Measurements from ENCODE around the gene PRPF18. TPM values are rescaled to one million over a fixed set of nuclear protein-coding genes. Genes with fewer than 3 reads are reported as not detected.
A peak's percentile ranks its signal among the peaks of the same experiment; 100 is the strongest.

PRPF18 gene
- total and polyA plus RNA-seq, 5 donors from 2014 or later, result 29.6 to 43.7 (median 40.9) TPM

DNA sequence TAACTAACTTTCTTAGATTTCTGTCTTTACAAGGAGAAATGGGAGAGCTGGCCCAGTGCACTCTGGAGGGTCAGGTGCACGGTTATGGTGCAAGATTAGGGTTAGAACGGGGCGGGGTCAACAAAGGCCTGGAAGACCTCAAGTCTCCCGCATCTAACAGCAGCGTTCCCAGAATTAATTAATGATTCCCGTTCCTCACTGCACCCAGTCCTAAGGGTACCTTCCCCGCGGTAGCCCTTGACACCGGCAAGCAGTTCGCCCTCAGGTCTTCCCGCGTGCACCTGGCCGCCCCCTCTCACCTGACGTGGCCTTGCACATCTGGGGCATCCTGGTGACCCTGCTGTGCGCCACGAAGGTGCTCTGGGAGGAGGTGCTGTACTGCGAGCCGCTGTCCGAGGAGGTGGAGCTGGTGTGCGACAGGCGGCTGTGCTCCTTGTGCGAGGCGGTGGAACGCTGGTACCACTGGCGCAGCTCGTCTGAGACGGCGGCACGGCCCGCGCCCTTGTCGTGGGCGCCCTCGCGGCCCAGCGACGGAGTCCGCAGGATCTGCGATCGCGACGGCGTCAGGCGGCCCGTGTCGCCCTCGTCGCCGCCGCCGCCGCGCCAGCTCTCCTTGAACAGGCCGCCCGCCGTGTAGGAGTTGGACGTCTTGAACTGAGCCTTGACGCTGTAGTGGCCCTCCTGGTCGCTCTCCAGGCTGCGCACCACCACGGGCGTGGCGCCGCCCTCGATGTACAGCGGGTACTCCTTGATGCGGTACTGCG, 69.8 kb downstream of the PRPF18 start:
- H3K36me3 ChIP-seq (ENCODE audit: control insufficient read depth, insufficient read depth, low read length), result no peaks in the 10 kb centered on the region
- peaks cover 6% of the 10 kb centered on the region for H3K36me3 Mint-ChIP-seq
- H3K4me3 ChIP-seq (ENCODE audit: low read depth, low read length), result no peak overlapping the region
- no peaks in the 10 kb centered on the region for H3K4me1 ChIP-seq (ENCODE audit: control insufficient read depth, insufficient read depth, low read length, poor library complexity, severe bottlenecking)
- DNase-seq, result no peak
- no peaks in the 10 kb centered on the region for H3K9me3 ChIP-seq (ENCODE audit: control insufficient read depth in 2 of 2, low read length in 2 of 2)
- no peaks in the 10 kb centered on the region for H3K27me3 ChIP-seq (ENCODE audit: control insufficient read depth, insufficient read depth, low read length)
- H3K4me1 Mint-ChIP-seq, result peaks cover 0 to 8% (median 4%) of the 10 kb centered on the region in 4 donors
- H3K27ac ChIP-seq (ENCODE audit: insufficient read depth, low read length, poor library complexity, severe bottlenecking), result no peak overlapping the region
- H3K4me3 Mint-ChIP-seq, result no peak overlapping the region
- ATAC-seq (ENCODE audit: low read depth in 2 of 2), result no peak
- no peaks in the 10 kb centered on the region for H3K27me3 Mint-ChIP-seq
- H3K27ac Mint-ChIP-seq, result no peak overlapping the region
- peaks cover 0 to 1% (median 0%) of the 10 kb centered on the region in 7 donors for H3K9me3 Mint-ChIP-seq

GRCh38 chr10:13657101-13657680, 70.4 kb downstream of the PRPF18 start:
- H3K4me3 ChIP-seq (ENCODE audit: low read depth, low read length), result no peak overlapping the region
- no peaks in the 10 kb centered on the region for H3K27me3 Mint-ChIP-seq
- H3K4me1 Mint-ChIP-seq, result peaks cover 0 to 8% (median 4%) of the 10 kb centered on the region in 4 donors
- H3K27ac Mint-ChIP-seq, result no peak overlapping the region
- H3K9me3 Mint-ChIP-seq, result peaks cover 0 to 1% (median 0%) of the 10 kb centered on the region in 7 donors
- no peaks in the 10 kb centered on the region for H3K27me3 ChIP-seq (ENCODE audit: control insufficient read depth, insufficient read depth, low read length)
- no peaks in the 10 kb centered on the region for H3K9me3 ChIP-seq (ENCODE audit: control insufficient read depth in 2 of 2, low read length in 2 of 2)
- peaks cover 6% of the 10 kb centered on the region for H3K36me3 Mint-ChIP-seq
- no peak overlapping the region for H3K4me3 Mint-ChIP-seq
- ATAC-seq (ENCODE audit: low read depth in 2 of 2), result no peak
- no peaks in the 10 kb centered on the region for H3K4me1 ChIP-seq (ENCODE audit: control insufficient read depth, insufficient read depth, low read length, poor library complexity, severe bottlenecking)
- H3K27ac ChIP-seq (ENCODE audit: insufficient read depth, low read length, poor library complexity, severe bottlenecking), result no peak overlapping the region
- H3K36me3 ChIP-seq (ENCODE audit: control insufficient read depth, insufficient read depth, low read length), result no peaks in the 10 kb centered on the region
- DNase-seq, result no peak

DNA sequence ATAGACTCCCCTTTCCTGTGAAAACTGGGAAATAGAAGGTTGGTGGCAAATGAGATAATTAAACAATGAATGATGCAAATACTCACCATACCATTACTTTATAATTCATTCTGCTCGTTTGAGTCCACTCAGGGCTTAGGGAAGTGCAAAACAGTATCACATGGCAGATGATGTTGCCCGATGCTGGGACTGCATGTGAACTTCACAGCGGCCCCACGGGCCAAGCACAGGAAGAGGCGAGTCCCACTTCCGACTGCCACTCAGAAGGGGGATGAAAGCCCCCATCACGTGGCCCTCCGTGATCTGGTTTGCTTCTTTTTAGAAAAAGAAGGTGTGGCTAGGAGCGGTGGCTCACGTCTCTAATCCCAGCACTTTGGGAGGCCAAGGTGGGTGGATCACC, 71.5 kb downstream of the PRPF18 start:
- peaks cover 6% of the 10 kb centered on the region for H3K36me3 Mint-ChIP-seq
- DNase-seq, result peak in 1 of 3 donors; percentile 18

DNA sequence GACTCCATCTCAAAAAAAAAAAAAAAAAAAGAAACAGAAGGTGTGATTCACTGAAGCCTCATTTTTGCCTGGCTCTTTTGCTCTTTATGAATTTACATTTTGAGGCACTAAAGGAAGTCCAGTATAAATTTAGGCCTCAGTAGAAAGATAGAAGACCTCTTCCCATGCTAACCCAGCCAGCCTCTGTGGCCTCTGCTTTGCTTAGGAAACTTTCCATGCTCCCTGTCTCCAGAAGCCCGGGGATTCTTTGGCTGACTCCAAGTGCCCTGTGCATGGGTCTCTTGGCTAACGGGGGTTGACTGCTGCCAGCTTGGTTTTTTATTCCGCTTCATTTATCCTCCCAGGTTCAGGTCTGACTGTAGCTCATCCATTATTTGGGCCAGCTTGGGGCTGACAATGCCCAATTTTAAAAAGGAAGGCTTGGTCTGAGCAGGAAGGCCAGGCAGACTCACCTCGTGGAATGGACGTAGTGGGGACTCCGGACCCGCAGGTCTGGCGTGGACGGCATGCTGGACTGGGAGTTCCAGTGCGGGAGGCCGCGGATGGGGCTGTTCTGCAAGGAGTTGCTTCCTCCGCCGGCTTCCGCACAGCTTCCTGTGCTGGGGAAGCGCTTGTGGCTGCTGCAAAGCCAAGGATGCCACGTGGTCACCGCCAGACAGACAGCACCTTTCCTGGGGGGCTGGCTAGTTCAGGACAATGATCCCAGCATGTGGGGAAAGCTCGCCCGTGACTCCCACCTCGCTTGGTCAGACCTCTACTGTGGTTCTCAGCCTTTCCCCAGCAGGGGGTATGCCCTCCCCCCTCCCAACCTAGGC, 72.3 kb downstream of the PRPF18 start:
- no peak overlapping the region for H3K27ac Mint-ChIP-seq
- H3K4me1 Mint-ChIP-seq, result peaks cover 0 to 8% (median 3%) of the 10 kb centered on the region in 4 donors
- peaks cover 0 to 1% (median 0%) of the 10 kb centered on the region in 7 donors for H3K9me3 Mint-ChIP-seq
- Histone ChIP-seq H3K9me3 (ENCODE audit: control insufficient read depth in 2 of 2, low read length in 2 of 2) (no peaks in the 10 kb centered on the region), H3K27me3 (ENCODE audit: control insufficient read depth, insufficient read depth, low read length) (no peaks in the 10 kb centered on the region), H3K4me3 (ENCODE audit: low read depth, low read length) (no peak overlapping the region), H3K36me3 (ENCODE audit: control insufficient read depth, insufficient read depth, low read length) (no peaks in the 10 kb centered on the region), H3K27ac (ENCODE audit: insufficient read depth, low read length, poor library complexity, severe bottlenecking) (no peak overlapping the region), H3K4me1 (ENCODE audit: control insufficient read depth, insufficient read depth, low read length, poor library complexity, severe bottlenecking) (no peaks in the 10 kb centered on the region)
- no peaks in the 10 kb centered on the region for H3K27me3 Mint-ChIP-seq
- no peak overlapping the region for H3K4me3 Mint-ChIP-seq
- ATAC-seq (ENCODE audit: low read depth in 2 of 2) (no peak), DNase-seq (no peak)
- H3K36me3 Mint-ChIP-seq, result peaks cover 6% of the 10 kb centered on the region

More for the DNA sequence above, 71.5 kb downstream of the PRPF18 start:
- Mint-ChIP-seq H3K4me1 (peaks cover 0 to 8% (median 4%) of the 10 kb centered on the region in 4 donors), H3K9me3 (peaks cover 0 to 1% (median 0%) of the 10 kb centered on the region in 7 donors), H3K4me3 (no peak overlapping the region), H3K27ac (peak overlapping the region in 1 of 3 donors; percentile 5), H3K27me3 (no peaks in the 10 kb centered on the region)
- H3K4me1 ChIP-seq (ENCODE audit: control insufficient read depth, insufficient read depth, low read length, poor library complexity, severe bottlenecking), result no peaks in the 10 kb centered on the region
- ATAC-seq (ENCODE audit: low read depth in 2 of 2), result no peak
- H3K36me3 ChIP-seq (ENCODE audit: control insufficient read depth, insufficient read depth, low read length), result no peaks in the 10 kb centered on the region
- H3K4me3 ChIP-seq (ENCODE audit: low read depth, low read length), result no peak overlapping the region
- no peaks in the 10 kb centered on the region for H3K27me3 ChIP-seq (ENCODE audit: control insufficient read depth, insufficient read depth, low read length)
- H3K9me3 ChIP-seq (ENCODE audit: control insufficient read depth in 2 of 2, low read length in 2 of 2), result no peaks in the 10 kb centered on the region
- no peak overlapping the region for H3K27ac ChIP-seq (ENCODE audit: insufficient read depth, low read length, poor library complexity, severe bottlenecking)

GRCh38 chr10:13659887-13660550, 73.3 kb downstream of the PRPF18 start:
- no peaks in the 10 kb centered on the region for H3K27me3 Mint-ChIP-seq

DNA sequence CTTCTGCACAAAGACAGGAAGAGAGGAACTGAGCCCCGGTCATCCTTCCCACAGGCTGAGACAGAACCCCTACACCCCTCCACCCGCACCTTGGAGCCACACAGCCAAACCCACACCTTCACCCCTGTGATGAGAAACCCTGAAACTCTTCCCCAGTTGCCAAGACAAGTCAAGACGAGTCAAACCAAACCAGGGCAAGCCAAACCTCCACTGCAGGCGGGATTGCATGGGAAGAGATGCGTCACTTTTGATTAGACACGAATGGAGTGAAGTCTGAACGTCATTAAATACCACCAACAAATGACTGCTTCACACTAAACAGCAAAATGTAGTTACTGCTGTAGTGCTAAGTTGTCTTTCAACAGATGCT, 73.8 kb downstream of the PRPF18 start:
- Histone ChIP-seq H3K4me3 (ENCODE audit: low read depth, low read length) (no peak overlapping the region), H3K27me3 (ENCODE audit: control insufficient read depth, insufficient read depth, low read length) (no peaks in the 10 kb centered on the region), H3K4me1 (ENCODE audit: control insufficient read depth, insufficient read depth, low read length, poor library complexity, severe bottlenecking) (no peaks in the 10 kb centered on the region), H3K36me3 (ENCODE audit: control insufficient read depth, insufficient read depth, low read length) (no peaks in the 10 kb centered on the region), H3K9me3 (ENCODE audit: control insufficient read depth in 2 of 2, low read length in 2 of 2) (no peaks in the 10 kb centered on the region), H3K27ac (ENCODE audit: insufficient read depth, low read length, poor library complexity, severe bottlenecking) (no peak overlapping the region)
- Mint-ChIP-seq H3K9me3 (peaks cover 0 to 1% (median 0%) of the 10 kb centered on the region in 7 donors), H3K4me3 (peak overlapping the region in 1 of 4 donors; percentile 9), H3K27me3 (no peaks in the 10 kb centered on the region), H3K27ac (no peak overlapping the region), H3K36me3 (peaks cover 5% of the 10 kb centered on the region), H3K4me1 (peaks cover 0 to 8% (median 3%) of the 10 kb centered on the region in 4 donors)
- DNase-seq, result no peak
- ATAC-seq (ENCODE audit: low read depth in 2 of 2), result no peak

More at GRCh38 chr10:13659887-13660550, 73.3 kb downstream of the PRPF18 start:
- H3K36me3 ChIP-seq (ENCODE audit: control insufficient read depth, insufficient read depth, low read length), result no peaks in the 10 kb centered on the region
- H3K27ac ChIP-seq (ENCODE audit: insufficient read depth, low read length, poor library complexity, severe bottlenecking), result no peak overlapping the region
- peaks cover 0 to 8% (median 3%) of the 10 kb centered on the region in 4 donors for H3K4me1 Mint-ChIP-seq
- H3K36me3 Mint-ChIP-seq, result peaks cover 6% of the 10 kb centered on the region
- peak overlapping the region in 1 of 4 donors; percentile 9 for H3K4me3 Mint-ChIP-seq
- no peak overlapping the region for H3K4me3 ChIP-seq (ENCODE audit: low read depth, low read length)
- no peaks in the 10 kb centered on the region for H3K4me1 ChIP-seq (ENCODE audit: control insufficient read depth, insufficient read depth, low read length, poor library complexity, severe bottlenecking)
- DNase-seq, result peak; percentile 35 to 53 (median 48)
- peak overlapping the region in 1 of 3 donors; percentile 46 for H3K27ac Mint-ChIP-seq
- ATAC-seq (ENCODE audit: low read depth in 2 of 2), result peak in 1 of 2 donors; percentile 50
- H3K9me3 Mint-ChIP-seq, result peaks cover 0 to 1% (median 0%) of the 10 kb centered on the region in 7 donors
- no peaks in the 10 kb centered on the region for H3K9me3 ChIP-seq (ENCODE audit: control insufficient read depth in 2 of 2, low read length in 2 of 2)
- no peaks in the 10 kb centered on the region for H3K27me3 ChIP-seq (ENCODE audit: control insufficient read depth, insufficient read depth, low read length)

GRCh38 chr10:13661256-13661655, 74.5 kb downstream of the PRPF18 start:
- Mint-ChIP-seq H3K27ac (peak overlapping the region in 1 of 3 donors; percentile 32), H3K4me3 (no peak overlapping the region), H3K36me3 (no peaks in the 10 kb centered on the region), H3K9me3 (peaks cover 0 to 1% (median 0%) of the 10 kb centered on the region in 7 donors), H3K4me1 (peaks cover 0 to 8% (median 3%) of the 10 kb centered on the region in 4 donors), H3K27me3 (no peaks in the 10 kb centered on the region)
- DNase-seq (no peak), ATAC-seq (ENCODE audit: low read depth in 2 of 2) (no peak)
- Histone ChIP-seq H3K36me3 (ENCODE audit: control insufficient read depth, insufficient read depth, low read length) (no peaks in the 10 kb centered on the region), H3K4me1 (ENCODE audit: control insufficient read depth, insufficient read depth, low read length, poor library complexity, severe bottlenecking) (no peaks in the 10 kb centered on the region), H3K27ac (ENCODE audit: insufficient read depth, low read length, poor library complexity, severe bottlenecking) (no peak overlapping the region), H3K27me3 (ENCODE audit: control insufficient read depth, insufficient read depth, low read length) (no peaks in the 10 kb centered on the region), H3K9me3 (ENCODE audit: control insufficient read depth in 2 of 2, low read length in 2 of 2) (no peaks in the 10 kb centered on the region), H3K4me3 (ENCODE audit: low read depth, low read length) (no peak overlapping the region)

All from CD4-positive, CD25-positive, alpha-beta regulatory T cell (primary cell).